GM19043 (cell line): ENCODE data around the gene WDR5.

Experiments used
- ATAC-seq: cut with Tn5 transposase; IDR thresholded peaks from one replicate; pipeline ENCODE4 v1.9.1; 2021; ENCODE audit warnings: low read depth; ENCODE audit not compliant: unreplicated experiment

The WDR5 gene

DNA sequence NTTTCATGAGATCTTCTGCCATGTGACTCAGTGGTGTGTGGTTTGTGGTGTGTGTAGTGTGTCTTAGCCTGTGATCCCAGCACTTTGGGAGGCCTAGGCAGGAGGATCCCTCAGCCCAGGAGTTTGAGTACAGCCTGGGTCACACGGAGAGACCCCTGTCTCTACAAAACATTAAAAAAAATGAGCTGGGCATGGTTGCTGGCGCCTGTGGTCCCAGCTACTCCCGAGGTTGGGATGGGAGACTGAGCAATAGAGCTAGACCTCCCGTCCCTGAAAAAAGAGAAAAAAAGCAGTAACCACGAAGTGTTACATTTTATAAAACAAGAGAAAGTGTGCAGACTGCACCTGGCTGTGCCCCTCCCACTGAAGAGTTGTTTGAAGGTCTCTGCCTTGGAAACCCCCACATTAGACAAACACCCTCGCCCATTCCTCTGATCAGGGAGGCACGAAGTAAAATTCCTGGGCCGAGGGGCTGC, 49.7 kb downstream of the WDR5 start:
- ATAC-seq, result no peak

DNA sequence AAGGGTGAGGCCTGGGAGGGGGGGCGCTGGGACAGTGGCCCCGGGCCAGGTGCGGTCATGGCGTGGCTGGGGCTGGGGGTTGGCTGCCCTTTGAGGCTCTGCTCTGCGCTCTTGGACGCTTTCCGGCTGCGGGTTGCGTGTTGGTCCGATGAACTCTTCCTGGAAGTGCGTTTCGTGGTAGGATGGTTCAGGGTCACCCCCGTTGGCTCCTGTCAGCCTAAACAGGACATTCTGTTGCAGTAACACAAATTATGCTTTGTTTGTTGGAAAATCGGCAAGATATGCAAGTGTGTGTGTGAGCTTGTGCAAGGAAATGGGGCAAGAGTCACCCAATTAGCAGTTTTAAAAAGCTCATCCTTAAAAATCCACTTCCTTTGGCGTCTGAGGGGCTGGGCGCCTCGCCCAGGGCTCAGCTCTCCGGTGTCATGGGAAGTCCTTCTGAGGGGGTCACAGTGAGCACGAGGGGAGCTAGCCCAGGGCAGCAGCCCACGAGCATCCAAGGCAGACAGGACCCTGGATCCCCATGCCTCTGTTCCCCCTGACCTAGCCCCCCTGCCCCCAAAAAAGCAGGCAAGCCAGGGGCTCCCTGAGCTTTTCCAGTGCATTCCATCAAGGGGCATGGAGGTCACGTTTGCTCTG, 50.7 kb downstream of the WDR5 start:
- ATAC-seq, result no peak

DNA sequence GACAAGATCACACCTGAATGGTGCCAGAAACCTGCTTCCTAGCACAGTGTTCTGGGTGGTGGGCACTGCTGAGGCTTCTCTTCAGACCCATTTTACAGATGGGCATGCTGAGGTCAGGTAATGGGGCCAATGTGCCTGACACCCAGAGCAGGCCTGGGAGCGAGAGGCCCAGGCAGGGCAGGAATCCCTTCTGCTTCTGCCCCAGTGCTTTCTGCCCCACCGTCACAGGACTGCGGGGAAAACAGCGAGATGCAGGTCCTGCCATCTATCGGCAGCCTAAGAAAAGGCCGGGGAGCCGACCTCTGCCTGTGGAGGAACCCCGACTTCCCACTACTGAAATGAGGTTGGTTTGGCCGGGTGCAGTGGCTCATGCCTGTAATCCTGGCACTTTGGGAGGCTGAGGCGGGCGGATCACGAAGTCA, 51.2 kb downstream of the WDR5 start:
- no peak for ATAC-seq

DNA sequence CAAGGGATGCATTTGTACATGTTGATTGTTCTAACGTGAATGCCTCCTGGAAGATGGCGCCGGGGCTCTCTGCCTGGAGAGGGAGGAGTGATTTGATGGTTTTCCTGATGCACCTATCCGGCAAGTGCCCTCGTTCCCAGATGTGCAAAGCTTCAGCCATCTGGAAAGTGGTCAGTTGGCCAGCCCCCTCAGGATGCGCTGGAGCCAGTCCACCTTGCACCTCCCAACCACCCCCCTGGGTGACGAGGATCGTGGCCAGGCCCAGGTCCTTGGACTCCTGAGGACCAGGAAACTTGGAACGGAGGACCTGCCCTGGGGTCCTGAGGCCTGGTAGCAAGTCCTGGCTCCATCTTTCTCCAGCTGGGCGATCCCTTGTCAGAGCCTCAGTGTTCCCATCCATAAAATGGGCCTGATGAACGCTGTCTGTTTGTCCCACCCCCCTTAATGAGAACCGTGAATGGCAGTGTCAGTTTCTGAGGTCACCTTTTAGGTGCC, 52.1 kb downstream of the WDR5 start:
- no peak for ATAC-seq

DNA sequence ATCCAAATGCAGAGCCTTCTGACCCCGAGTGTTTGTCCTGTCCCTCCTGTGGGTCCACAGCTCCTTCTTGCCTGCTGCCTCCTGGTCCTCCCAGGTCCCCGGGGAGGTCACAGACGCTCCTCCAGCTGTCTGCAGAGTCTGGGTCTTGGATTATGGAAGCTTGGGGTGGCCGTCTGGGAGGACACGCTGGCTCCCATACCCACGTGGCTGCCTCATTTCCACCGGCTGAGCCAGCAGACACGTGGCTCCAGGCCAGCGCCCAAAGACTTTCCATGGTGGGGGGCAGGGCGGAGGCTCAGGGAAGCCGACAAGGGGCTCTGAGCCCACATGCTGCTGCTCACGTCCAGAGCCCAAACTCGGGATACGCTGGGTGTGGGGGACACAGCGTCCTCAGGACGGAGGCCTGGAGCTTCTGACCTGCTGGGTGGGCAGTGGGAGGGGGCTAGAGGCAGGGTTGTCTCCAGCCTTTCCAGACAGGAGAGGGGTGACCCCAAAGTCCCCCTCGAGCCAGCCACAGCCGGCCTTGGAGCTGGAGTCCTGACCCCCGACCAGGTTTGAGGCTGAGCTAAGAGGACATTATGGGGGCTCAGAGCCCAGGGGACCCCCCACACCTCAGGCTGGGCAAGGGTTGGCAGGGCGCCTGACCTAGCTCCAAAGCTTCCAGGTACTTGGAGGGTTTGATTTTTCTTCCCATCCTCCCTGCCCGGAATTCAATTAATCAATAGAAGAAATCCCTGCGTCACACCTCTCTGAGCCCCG, 52.7 kb downstream of the WDR5 start:
- no peak for ATAC-seq

DNA sequence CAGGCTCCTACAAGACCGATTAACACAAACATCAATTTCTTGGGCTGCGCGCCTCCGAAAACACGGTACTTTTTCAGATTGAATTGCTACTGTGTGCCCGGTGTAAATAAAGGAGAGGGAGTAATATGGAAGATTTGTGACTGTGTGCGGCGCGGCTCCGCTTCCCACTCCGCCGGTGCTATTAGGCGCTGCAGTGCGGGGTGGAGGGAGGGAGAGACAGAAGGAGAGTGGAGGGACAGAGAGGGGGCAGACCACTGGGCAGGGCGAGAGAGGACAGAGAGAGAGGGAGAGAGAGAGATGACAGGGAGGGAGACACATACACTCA, 53.2 kb downstream of the WDR5 start:
- no peak for ATAC-seq

DNA sequence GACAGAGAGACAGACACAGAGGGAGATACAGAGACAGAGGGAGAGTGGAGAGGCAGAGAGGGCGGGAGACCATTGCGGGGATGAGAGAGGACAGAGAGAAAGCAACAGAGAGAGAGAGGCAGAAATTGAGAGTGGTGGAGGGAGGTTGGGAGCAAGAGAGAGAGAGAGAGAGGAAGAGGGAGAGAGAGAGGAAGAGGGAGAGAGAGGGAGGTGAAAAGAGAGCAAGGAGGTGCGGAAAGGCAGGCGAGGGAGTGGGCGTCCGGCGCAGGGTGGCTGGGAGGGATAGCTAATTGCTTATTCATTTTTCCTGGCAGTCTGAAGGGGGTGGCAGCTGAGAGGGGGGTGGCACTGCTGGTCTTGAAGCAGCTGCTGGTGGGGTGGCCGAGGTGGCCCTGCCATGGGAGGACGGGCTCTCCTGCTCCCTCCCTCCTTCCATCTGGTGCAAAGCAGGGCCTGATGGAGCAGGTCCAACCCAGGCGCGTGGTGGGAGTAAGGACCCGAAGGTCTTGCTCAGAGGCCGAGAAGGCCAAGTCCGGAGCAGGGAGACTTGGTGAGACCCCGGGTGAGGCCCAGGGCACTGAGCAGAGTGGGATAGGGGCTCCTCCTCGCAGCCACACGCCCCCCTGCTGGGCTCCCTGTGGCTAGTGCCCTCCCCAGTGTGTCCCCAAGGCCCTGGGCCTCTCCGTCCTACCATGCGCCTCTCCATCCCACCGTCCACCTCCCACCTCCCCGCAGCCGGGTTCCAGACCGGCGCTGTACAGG, 53.8 kb downstream of the WDR5 start:
- ATAC-seq, result no peak

DNA sequence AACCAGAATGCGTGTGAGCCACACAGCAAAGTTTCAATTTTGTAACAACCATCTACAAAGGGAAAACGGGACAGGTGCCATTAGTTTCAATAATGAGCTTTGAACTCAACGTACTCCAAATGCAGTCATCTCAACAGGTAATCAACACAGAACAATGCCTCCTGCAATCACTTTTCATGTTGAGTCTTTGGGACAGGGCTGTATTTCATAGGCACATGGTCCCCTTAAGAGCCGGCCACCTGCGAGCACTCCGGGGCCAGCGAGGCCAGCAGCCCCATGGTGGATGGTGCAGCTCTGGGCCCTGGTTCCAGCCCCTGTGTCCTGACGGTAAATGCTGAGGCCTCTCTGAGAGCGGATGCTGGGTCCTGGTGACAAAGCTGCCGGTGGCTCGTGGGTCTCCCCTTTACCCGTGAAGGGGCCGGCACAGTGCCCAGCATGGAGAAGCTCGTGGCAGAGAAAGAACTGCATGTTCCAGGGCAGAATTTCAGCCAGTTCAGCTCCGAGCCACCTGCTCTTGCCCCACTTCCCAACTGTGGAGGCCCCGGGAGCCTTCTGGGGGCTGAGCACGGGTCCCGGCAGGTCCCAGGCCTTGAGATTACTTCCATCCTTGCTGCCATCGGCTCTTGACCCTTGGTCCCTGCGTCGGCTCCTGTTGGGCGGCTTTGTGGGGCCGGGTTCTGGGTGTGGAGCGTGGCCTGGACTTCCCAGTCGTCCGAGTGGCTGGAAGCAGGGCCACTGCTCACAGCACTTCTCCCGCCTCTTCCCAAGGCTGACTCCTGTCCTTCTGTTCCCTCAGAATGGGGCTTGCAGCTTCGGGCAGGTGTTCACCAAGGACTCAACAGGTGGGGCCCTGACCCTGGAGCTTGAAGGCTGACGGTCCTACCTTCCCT, 54.6 kb downstream of the WDR5 start:
- ATAC-seq, result no peak

DNA sequence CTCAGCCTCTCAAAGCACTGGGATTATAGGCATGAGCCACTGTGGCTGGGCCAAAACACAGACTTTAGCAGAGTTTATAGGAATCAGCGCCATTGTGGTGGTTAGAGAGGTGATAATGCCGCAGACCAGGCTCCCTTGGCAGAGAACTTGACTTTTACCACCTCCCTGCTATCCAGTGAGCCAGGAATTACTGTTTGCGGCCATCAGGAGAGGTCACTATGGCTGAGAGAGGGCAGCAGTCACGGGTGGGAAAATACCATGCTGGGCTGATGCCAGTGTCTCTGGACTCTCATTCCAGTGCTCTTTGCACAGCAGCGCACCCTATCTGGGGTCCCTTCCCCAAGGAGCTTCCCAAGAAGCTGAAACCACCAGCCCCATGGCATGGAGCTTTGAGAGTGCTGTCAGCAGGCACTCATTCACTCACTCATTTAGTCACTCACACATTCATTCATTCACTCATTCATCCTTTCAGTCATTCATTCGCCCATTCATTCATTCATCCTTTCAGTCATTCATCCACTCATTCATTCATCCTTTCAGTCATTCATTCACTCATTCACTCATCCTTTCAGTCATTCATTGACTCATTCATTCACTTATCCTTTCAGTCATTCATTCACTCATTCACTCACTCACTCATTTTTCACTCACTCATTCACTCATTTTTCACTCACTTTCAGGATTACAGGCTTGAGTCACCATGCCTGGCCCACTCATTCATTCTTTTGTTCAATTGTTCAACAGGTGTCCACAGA, 55.8 kb downstream of the WDR5 start:
- ATAC-seq, result no peak

DNA sequence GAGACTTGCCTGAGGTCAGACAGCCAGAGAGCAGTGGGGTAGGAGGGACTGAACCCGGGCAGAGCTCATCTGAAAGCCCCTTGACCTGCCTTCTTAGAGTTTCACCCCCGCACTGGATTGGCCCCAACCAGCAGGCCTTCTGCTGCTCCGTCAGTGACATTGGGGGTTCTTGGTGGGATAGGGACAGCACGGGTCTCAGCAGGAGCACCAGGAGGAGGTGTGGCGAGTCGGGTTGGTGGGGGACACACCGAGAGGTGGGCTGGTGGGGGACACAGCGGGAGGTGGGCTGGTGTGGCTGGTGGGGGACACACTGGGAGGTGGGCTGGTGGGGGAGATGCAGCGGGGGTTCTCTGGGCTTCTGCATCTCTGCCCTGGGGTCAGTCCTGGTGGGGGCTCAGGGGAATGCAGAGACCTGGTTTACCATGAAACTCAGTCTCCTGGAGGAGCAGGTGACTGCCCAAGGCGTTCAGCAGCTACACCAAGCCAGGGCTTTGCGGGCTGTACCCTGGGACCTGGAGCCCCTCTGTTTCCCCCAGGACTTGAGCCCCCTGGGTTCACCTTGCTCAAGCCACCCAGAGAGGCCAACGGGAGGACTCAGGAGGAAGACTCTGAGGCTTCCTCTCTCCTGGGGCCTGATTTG, 56.5 kb downstream of the WDR5 start:
- no peak for ATAC-seq

DNA sequence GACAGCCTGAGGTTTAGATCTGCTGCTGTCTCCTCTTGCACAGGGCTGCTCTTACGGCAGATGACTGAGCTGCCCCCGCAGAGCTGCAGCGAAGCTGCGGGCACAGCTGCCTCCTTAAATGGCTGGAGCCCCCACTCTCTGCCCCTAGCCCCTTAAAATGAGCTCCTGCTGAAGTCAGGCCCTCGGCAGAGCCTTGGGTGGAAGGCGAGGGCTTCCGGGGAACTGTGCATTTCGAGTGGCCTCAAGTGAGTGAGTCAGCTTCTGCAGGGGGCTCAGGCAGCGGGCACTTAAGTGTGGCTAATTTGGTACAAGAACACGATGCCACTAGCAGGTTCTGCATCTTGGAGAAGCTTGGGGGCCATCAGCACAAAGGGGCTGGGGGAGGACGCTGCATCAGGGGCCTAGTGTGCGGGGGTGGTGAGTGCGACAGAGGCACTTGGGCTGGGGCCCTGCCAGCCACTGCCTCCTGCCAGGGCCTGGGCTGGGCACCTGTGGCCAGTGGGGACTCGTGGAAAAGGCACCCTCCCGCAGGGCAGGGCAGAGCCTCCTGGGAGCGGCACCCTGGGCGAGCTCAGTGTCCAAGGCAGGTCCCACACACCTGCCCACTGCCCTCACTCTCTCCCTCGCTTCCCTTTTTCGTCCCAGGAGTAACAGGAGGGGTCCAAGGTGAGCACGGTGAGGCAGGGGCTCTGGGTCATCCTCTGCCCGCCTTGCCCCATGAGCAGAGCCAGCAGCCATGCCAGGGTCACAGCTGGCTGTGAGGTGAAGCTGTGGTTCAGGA, 57.3 kb downstream of the WDR5 start:
- no peak for ATAC-seq

DNA sequence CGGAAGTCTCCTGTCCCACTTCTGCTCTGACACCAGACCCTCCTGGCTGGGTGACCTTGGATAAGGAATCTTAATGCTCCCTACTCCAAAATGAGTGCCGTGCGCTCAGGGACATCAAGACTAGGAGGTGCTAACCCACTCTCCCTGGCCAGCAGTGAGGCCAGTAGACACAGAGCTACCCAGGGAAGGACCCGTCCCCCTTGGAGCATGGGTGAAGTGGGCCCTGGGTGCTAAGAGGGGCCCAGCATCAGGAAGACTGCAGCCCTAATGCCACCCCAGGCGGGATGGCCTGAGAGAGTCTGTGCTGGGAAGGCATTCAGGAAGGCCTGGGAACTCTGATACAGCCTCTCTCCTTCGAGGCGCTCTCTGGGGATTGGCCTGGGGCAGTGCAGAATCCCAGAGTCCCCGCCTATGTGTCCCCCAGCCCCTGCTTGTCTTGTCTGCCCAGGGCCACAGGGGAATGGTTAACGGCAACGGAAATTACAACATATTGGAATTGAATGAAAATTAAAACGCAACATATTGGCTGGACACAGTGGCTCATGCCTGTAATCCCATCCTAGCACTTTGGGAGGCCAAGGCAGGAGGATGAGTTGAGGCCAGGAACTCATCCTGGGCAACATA, 58.1 kb downstream of the WDR5 start:
- no peak for ATAC-seq

DNA sequence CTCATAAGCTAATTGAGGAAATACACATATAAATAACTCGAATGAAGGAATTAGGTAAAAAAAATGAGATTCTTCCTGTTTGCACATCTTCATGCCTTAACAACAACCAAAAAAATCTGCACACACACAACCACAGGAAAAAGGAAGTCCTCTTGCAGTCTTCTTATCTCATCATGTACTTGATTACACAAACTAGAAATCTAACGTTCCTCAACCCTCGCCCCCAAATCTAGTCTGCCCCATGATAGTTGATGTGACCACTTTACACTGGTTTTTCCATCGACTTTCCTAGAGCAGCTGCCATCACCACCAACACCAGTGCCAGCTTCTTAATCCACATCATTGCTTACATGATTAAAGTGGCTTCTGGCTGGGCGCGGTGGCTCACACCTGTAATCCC, 59.7 kb downstream of the WDR5 start:
- no peak for ATAC-seq

DNA sequence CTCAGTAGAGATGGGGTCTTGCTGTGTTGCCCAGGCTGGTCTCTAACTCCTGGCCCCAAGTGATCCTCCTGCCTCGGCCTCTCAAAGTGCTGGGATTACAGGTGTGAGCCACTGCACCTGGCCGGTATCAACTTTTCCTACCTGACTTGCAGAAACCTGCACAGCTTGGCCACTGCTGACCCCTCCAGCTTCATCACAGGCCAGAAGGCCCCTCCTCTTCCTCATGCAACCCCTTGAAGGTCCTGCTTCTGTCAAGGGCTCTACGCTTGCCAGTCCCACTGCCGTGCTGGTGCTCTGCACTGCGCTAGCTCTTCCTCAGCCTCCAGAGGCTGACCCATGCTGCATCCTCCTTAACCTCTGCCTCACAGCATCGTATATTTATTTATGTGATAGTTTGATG, 61.0 kb downstream of the WDR5 start:
- ATAC-seq, result no peak

DNA sequence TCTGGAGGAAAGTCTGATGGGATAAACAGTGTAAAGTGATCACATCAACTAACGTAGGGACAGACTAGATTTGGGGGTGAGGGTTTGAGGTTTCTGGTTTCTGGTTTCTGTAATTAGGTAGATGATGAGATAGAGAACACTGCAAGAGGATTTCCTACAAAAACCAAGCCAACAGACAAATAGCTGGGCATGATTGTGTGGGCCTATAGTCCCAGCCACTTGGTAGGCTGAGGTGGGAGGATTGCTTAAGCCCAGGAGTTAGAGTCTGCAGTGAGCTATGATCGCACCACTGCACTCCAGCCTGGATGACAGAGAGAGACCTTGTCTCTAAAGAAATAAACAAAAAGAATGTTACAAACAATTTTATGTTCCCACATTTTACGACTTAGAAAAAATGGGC, 62.9 kb downstream of the WDR5 start:
- ATAC-seq, result no peak

DNA sequence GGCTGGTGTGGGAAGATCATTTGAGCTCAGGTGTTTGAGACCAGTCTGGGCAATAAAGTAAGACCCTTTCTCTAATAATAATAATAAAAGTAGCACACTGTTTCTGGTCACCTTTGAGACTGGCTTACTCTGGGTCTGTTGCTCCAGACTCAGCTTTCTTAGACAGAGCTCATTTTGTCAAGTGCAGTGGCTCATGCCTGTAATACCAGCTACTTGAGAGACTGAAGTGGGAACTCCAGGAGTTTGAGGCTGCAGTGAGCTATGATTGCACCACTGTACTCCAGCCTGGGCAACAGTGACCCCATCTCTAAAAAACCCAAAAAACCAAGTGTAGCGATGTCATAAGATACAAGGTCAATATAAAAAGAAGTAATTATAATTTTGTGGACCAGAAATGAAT, 64.8 kb downstream of the WDR5 start:
- ATAC-seq, result no peak

DNA sequence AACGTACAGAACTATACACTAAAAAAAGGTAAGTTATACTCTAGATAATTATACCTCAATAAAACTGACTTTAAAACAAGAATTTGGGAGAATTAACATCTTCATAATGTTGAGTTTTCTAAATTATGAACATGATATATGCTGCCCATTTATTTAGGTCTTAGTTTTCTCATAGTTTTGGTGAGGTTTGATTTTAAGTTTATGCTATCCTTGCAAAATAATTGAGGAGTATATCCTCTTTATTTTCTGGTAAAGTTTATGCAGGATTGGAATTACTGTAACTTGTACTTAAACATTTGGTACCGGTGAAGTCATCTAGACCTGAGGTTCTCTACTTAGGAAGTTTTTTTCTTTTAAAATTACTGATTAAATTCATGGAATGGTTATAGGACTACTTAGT, 67.3 kb downstream of the WDR5 start:
- ATAC-seq, result no peak

DNA sequence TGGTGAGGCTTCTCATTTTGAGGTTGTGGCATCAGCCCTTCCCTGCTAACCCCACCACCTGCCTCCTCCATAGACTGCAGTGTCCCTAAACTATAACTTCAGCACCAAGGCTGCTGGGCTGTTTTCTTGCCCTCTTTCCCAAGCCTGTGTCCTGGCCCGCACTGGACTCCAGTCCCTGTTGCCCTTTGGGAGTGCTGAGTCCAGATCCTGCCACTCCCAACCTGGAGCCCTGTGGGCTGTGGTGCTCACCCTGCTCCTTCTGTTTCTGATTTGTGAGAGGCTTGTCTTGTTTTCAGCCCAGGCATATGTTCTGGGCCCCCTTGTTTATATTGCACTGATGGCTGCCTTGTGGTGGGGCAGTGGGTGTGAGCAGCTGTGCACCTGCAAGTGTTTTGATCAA, 68.2 kb downstream of the WDR5 start:
- ATAC-seq, result no peak
